Mucosa of descending colon (tissue), 3 donors: ENCODE measurements around the gene FBLN1. TPM values are rescaled to one million over a fixed set of nuclear protein-coding genes. Genes with fewer than 3 reads are reported as not detected.

Experiments used
- ATAC-seq: fragments of 200-7000 bp; cut with Tn5 transposase; one replicate; pipeline ENCODE4 v1.9.1; 2020; ENCODE audit warnings: mild to moderate bottlenecking, moderate library complexity
- DNase-seq, 3 donors: peaks; one replicate each; pipeline ENCODE4 v3.0.0-alpha.2; 2020
- H3K36me3 ChIP-seq: fragments of 200-600 bp; one replicate; pipeline ENCODE4 v1.8.0; 2021; ENCODE audit warnings: low read depth, mild to moderate bottlenecking
- H3K4me1 ChIP-seq: fragments of 200-600 bp; one replicate; pipeline ENCODE4 v1.8.0; 2021; ENCODE audit warnings: low read depth, mild to moderate bottlenecking
- H3K4me3 ChIP-seq: fragments of 200-600 bp; one replicate; pipeline ENCODE4 v1.8.0; 2021; ENCODE audit warnings: mild to moderate bottlenecking
- H3K9me3 ChIP-seq: fragments of 200-600 bp; one replicate; pipeline ENCODE4 v1.8.0; 2021; ENCODE audit warnings: mild to moderate bottlenecking
- CTCF ChIP-seq: fragments of 200-600 bp; IDR thresholded peaks from one replicate; pipeline ENCODE4 v1.8.0; 2022; ENCODE audit warnings: antibody characterized with exemption, mild to moderate bottlenecking
- intact Hi-C, 2 donors: fragments of 100-400 bp; cut with DNase I in 1 of 2; cut with micrococcal nuclease in 1 of 2; formaldehyde crosslinking; loops; one replicate each; pipeline versions ENCODE4 v1.11.0 to v1.11.1; 2022; cut with DNase I, micrococcal nuclease
- total RNA-seq, 3 donors: library from RNA; stranded (reverse); fragmentation: NEBNext Ultra II Directional in 2 of 3; extraction: Animal tissue kit (Norgen Biotek cat#: 25700) in 2 of 3; gene quantifications; one replicate each; pipeline versions ENCODE4 v1.2.1 to v1.2.4, GENCODE V29; 2021 to 2023
- donor health status: DM: no; HTN: no; CAD: no; lungs with moderate emphysema.
- donor health status: DM: no; HTN: no; CAD: no.
- donor health status: DM: no; HTN: yes; CAD: no.

Gene FBLN1
- total RNA-seq, 3 donors from 2014 or later, result 34.1 to 198 (median 88.3) TPM

- ATAC-seq (no peak), DNase-seq (no peak)
- Histone ChIP-seq H3K9me3 (no peaks in the 10 kb centered on the region), H3K4me3 (no peak overlapping the region), H3K4me1 (peaks cover 5% of the 10 kb centered on the region), H3K36me3 (no peaks in the 10 kb centered on the region)
- TF ChIP-seq CTCF, result no peak
- intact Hi-C loops, result loop anchor here in 1 of 2 donors (5.0 kb wide), 1 partner anchor 104 kb away; no protein-coding TSS in a partner anchor
Observed at GRCh38 chr22:45550891-45551290, 48.2 kb downstream of the FBLN1 start.

- H3K4me1 ChIP-seq, result peaks cover 5% of the 10 kb centered on the region
Observed at GRCh38 chr22:45551310-45552016, 48.8 kb downstream of the FBLN1 start.

GRCh38 chr22:45552017-45552411 is 49.3 kb downstream of the FBLN1 start:
- no peak for TF ChIP-seq CTCF

More at GRCh38 chr22:45551310-45552016, 48.8 kb downstream of the FBLN1 start:
- no peaks in the 10 kb centered on the region for H3K9me3 ChIP-seq
- no peak overlapping the region for H3K4me3 ChIP-seq
- ATAC-seq, result no peak
- DNase-seq, result no peak
- no peaks in the 10 kb centered on the region for H3K36me3 ChIP-seq
- intact Hi-C loops, result loop anchor here in 1 of 2 donors (5.0 kb wide), 1 partner anchor 104 kb away; no protein-coding TSS in a partner anchor
- no peak for TF ChIP-seq CTCF

GRCh38 chr22:45552580-45553350 is 50.1 kb downstream of the FBLN1 start:
- Histone ChIP-seq H3K4me1 (peaks cover 5% of the 10 kb centered on the region), H3K4me3 (no peak overlapping the region), H3K9me3 (no peaks in the 10 kb centered on the region), H3K36me3 (no peaks in the 10 kb centered on the region)
- intact Hi-C loops, result loop anchor here in 1 of 2 donors (5.0 kb wide), 1 partner anchor 105 kb away; no protein-coding TSS in a partner anchor
- DNase-seq (peak; percentile 55 to 80 (median 59)), ATAC-seq (peak; percentile 35)
- no peak for TF ChIP-seq CTCF

More at GRCh38 chr22:45552017-45552411, 49.3 kb downstream of the FBLN1 start:
- Histone ChIP-seq H3K4me1 (peaks cover 5% of the 10 kb centered on the region), H3K9me3 (no peaks in the 10 kb centered on the region), H3K36me3 (no peaks in the 10 kb centered on the region), H3K4me3 (no peak overlapping the region)
- intact Hi-C loops, result loop anchor here in 1 of 2 donors (5.0 kb wide), 1 partner anchor 105 kb away; no protein-coding TSS in a partner anchor
- ATAC-seq, result no peak
- no peak for DNase-seq

GRCh38 chr22:45553351-45554039 is 50.8 kb downstream of the FBLN1 start:
- Histone ChIP-seq H3K9me3 (no peaks in the 10 kb centered on the region), H3K4me1 (peaks cover 5% of the 10 kb centered on the region), H3K4me3 (no peak overlapping the region), H3K36me3 (no peaks in the 10 kb centered on the region)
- TF ChIP-seq CTCF, result peak; percentile 59
- peak; percentile 80 for ATAC-seq
- peak; percentile 63 to 77 (median 76) for DNase-seq
- intact Hi-C loops, result loop anchor here in 1 of 2 donors (5.0 kb wide), 1 partner anchor 106 kb away; no protein-coding TSS in a partner anchor
